ENCODE data around the gene MMAA.
"Not testable (repeated sequence)": the region's sequence is repeated elsewhere in the genome, so short reads cannot be mapped to it uniquely, and the experiment has no call there.

- not testable (repeated sequence) for TF ChIP-seq CTCF, POLR2A (IDR thresholded peaks at IDR 0.05)
Observed at GRCh38 chr4:145640236-145640635, 21.1 kb downstream of the MMAA start.
